Measurements from ENCODE around the gene HDAC6.
"Not testable (repeated sequence)": the region's sequence is repeated elsewhere in the genome, so short reads cannot be mapped to it uniquely, and the experiment has no call there.

Gene HDAC6

DNA sequence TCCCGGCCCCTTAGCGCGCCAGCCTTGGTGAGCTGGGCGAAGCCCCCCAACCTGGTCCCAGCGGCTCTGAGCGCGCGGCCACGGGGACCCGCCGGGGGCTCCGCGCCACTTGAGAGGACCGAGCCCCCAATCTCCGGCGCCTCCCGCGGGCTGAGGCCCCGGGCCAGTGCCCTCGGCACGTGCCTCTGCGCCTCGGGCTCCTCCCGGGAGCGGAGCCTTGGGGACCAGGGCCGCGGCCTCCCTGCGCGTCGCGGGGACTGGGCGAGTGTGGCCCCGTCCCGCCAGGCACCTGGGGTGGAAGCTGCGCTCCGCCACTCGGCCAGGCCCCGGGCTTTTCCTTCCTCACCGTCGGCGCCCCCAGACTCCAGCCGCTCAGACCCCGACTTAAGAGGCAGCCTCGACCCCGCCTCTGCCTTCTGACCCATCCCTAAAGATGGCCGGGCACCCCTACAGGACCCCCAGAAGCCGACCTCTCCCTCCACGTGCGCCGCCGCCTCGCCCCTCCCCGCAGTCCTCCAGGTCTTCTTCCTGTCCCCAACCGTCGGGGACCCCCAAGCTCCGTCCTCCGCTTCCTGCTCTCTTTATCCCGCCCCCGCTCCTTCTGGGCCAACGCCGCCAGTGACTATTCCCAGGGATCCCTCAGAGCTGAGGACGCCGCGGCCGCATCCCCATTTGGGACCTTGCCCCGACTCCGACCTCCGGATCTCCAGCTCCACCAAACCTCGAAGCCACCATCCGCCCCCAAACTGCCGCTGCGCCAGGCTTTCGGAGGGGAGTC, 25.2 kb downstream of the HDAC6 start:
- DNase-seq: no peak

DNA sequence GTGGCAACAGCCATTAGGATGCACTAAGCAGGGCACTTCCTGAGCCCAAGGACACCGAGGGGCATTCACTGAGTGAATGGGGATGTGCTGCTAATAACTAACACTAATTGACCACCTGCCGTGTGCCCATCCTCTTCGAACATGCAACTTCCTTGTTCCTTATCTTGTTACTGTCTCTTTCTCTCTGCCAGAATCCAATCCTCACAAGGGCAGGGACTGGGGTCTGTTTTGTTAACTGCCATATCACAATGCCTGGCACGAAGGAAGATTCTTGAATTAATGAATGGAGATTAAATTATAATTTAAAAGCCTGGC, 25.7 kb downstream of the HDAC6 start:
- no peak for DNase-seq

DNA sequence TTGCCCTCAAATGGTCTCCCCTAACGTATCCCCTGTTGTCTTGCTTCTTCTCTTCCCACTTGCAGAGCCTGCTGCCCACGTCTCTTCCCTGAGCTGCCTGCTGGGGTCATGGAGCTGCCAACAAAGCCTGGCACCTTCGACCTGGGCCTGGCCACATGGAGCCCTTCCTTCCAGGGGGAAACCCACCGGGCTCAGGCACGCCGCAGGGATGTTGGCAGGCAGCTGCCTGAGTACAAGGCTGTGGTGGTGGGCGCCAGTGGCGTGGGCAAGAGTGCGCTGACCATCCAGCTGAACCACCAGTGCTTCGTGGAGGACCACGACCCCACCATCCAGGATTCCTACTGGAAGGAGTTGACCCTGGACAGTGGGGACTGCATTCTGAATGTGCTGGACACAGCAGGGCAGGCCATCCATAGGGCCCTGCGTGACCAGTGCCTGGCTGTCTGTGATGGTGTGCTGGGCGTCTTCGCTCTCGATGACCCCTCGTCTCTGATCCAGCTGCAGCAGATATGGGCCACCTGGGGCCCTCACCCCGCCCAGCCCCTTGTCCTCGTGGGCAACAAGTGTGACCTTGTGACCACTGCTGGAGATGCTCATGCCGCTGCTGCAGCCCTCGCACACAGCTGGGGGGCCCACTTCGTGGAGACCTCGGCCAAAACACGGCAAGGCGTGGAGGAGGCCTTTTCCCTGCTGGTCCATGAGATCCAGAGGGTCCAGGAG, 27.3 kb downstream of the HDAC6 start:
- no peak for DNase-seq

GRCh38 chrX:48831136-48831908, 29.5 kb downstream of the HDAC6 start:
- DNase-seq: no peak

- no peak for DNase-seq
Observed at GRCh38 chrX:48831909-48832291, 30.0 kb downstream of the HDAC6 start.

DNA sequence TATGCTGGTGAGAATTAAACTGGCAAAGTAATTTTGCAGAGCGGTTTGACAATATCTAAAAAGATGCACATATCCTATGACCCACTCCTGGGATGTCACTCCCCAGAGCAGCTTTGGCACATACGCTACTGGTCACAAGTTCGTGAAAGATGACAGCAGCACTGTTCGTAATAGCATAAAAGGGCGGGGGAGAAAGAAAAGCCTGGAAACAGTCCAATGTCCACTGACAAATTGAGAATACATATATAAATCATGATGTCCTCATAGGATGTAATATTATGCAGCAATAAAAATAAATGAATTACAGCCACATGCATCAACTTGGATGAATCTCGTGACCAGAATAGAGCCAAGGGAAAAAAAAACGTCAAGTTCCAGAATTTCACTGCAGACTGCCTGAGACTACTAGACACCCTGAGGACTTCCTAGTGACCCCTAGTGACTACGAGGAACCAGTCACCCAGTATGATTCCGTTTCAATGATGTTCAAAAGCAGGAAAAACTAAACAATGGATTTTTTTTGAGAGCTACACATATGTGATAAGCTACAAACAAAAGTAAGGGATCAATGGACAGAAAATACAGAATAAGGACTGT, 31.8 kb downstream of the HDAC6 start:
- DNase-seq: no peak

DNA sequence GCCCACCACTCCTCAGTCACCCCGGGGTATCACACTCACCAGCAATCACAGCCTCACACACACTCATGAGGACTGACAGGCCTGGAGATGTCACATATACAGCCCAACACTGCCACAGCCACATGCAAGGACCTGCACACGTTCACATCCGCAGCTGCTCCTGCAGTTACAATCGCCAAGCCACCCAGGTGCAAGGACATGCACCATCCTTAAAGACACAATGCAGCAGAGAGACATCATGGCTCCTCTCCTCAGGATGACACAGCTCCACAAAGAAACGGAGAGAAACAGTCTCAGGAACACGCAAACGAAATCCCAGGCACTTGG, 32.5 kb downstream of the HDAC6 start:
- DNase-seq: no peak

GRCh38 chrX:48835524-48836329, 33.9 kb downstream of the HDAC6 start, which contains the start of gene PCSK1N:
Gene PCSK1N, minus strand, starts transcription at chrX:48835610. Its CDS starts 78 bp downstream, at chrX:48835532.
- DNase-seq: peak; percentile 62

GRCh38 chrX:48839686-48840085, 37.8 kb downstream of the HDAC6 start:
- DNase-seq: no peak

- no peak for DNase-seq
Observed at GRCh38 chrX:48848847-48849246, 47.0 kb downstream of the HDAC6 start.

- no peak for DNase-seq
Observed at GRCh38 chrX:48852857-48853256, 51.0 kb downstream of the HDAC6 start.

DNA sequence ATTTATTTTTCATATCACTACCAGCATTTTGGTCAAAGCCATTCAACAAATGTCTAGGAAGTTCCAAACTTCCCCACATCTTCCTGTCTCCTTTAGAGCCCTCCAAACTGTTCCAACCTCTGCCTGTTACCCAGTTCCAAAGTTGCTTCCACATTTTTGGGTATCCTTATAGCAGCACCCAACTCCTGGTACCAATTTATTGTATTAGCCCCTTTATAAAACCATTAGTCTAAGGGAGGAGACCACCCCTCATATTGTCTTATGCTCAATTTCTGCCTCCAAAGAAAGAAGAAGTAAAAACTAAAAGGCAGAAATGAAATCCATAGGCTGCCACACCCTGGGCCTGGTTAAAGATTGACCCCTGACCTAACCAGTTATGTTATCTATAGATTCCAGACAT, 51.6 kb downstream of the HDAC6 start:
- DNase-seq: not testable (repeated sequence)

DNA sequence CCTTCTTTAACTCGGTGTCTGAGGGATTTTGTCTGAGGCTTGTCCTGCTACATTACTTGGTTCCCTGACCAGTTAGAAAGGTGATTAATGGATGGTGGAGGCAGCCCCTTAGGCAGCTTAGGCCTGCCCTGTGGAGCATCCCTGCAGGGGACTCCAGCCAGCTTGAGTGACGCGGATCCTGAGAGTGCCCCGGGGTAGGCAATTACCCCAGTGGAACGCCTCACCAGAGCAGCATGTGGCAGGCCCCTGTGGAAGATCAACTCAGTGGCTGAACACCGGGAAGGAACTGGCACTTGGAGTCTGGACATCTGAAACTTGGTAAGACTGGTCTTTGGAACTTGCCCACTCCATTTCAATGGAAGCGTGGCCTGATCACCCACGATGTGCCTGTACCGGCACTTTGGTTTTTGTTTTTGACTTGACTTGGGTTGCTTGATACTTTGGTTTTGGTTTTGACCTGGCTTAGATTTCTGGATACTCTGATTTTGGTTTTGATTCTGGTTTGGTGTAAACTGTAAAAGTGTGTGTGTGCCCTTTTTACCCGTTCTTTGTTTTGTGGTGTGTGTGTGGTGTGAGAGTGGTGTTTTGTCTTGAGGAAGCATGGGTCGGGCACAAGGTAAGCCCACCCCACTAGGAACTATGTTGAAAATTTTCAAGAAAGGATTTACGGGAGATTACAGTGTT, 52.4 kb downstream of the HDAC6 start:
- not testable (repeated sequence) for DNase-seq

GRCh38 chrX:48854898-48855297, 53.0 kb downstream of the HDAC6 start:
- no peak for DNase-seq

GRCh38 chrX:48864210-48864609, 62.3 kb downstream of the HDAC6 start:
- no peak for DNase-seq

DNA sequence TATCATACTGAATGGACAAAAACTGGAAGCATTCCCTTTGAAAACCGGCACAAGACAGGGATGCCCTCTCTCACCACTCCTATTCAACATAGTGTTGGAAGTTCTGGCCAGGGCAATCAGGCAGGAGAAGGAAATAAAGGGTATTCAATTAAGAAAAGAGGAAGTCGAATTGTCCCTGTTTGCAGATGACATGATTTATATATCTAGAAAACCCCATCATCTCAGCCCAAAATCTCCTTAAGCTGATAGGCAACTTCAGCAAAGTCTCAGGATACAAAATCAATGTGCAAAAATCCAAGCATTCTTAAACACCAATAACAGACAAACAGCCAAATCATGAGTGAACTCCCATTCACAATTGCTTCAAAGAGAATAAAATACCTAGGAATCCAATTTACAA, 70.2 kb downstream of the HDAC6 start:
- not testable (repeated sequence) for DNase-seq

Measured in NCI-H1436 (cell line).